Ovary (tissue), 3 donors: ENCODE measurements around the gene C12orf50.

Experiments
- EP300 ChIP-seq: sonication (generic); formaldehyde crosslinking; IDR thresholded peaks from one replicate; pipeline ENCODE4 v1.6.1; 2017; ENCODE audit warnings: antibody characterized with exemption
- POLR2A ChIP-seq: fragments of 450-650 bp; IDR thresholded peaks from one replicate; pipeline ENCODE4 v1.6.1; 2017; ENCODE audit warnings: antibody characterized with exemption, mild to moderate bottlenecking, moderate library complexity
- TF ChIP-seq, protein P1 (sequence below), 3 donors: fragments of 450-650 bp in 2 of 3; fragments of 200-600 bp in 1 of 3; IDR thresholded peaks; one replicate each; pipeline versions ENCODE4 v1.5.1 to v1.8.0; 2016 to 2022; ENCODE audit warnings: antibody characterized with exemption in 3 of 3, mild to moderate bottlenecking in 1 of 3
- donor health status: DM: no; HTN: no; CAD: no.

DNA sequence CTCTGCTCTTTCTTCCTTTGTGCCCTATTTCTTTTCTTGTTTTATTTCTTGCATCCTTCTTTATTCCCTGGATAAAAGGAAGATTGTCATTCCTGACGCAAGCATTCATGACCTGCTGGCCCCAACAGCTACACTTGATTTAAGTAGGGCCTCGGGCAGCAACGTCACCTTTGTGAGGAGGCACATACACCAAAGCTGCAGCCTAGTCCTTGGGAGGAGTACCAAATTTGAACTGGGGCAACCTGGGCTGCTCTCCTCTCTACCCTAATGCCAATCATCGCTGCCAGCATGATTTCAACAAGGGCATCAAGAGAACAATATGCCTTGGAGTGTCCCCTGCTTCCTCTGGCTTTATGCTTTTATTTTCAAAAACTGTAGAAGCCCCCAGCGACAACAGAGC, 76.4 kb downstream of the C12orf50 start:
- TF ChIP-seq, protein P1, sequence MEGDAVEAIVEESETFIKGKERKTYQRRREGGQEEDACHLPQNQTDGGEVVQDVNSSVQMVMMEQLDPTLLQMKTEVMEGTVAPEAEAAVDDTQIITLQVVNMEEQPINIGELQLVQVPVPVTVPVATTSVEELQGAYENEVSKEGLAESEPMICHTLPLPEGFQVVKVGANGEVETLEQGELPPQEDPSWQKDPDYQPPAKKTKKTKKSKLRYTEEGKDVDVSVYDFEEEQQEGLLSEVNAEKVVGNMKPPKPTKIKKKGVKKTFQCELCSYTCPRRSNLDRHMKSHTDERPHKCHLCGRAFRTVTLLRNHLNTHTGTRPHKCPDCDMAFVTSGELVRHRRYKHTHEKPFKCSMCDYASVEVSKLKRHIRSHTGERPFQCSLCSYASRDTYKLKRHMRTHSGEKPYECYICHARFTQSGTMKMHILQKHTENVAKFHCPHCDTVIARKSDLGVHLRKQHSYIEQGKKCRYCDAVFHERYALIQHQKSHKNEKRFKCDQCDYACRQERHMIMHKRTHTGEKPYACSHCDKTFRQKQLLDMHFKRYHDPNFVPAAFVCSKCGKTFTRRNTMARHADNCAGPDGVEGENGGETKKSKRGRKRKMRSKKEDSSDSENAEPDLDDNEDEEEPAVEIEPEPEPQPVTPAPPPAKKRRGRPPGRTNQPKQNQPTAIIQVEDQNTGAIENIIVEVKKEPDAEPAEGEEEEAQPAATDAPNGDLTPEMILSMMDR (IDR thresholded peaks at IDR 0.05): no peak
- TF ChIP-seq POLR2A (no peak), EP300 (no peak)
